ENCODE measurements around the gene ADAM19. TPM values are rescaled to one million over a fixed set of nuclear protein-coding genes. Genes with fewer than 3 reads are reported as not detected.

ADAM19 gene
- total RNA-seq: 8.2 and 12.9 TPM in 2 replicates

DNA sequence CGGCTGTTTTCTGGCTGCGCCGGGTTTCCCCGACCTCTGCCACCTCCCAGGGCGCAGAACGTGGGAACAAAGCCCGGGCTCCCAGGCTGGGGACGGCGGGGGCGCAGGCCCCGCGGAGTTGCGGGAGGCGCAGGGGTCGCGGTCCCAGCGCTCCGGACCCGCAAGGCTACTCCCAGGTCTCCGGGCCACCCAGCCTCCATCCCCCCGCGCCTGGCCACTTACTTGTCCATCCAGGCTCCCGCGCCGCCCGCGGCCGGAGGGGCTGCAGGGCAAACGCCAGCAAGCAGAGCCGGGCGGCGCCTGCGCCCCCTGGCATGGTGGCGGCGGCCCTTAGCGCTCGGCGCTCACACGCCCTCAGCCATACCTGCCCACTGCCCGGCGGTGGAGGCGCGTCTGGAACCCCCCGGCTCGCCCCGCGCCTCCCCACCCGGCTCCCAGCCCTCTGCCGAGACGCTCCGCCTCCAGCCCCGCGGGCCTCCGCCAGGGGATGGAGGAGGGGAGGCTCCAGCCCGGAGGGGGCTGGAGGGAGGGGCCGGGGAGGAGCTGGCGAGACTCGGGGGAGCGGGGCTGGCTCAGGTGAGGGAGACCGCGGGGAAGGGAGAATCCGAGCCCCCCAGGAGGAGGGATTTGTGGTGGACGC, at the start of gene ADAM19:
TSS of gene ADAM19 (minus strand) at position 395 of the 640 bp plus-strand sequence. CDS start at position 316, 79 bp downstream.

GRCh38 chr5:157459715-157460599, 115.6 kb downstream of the ADAM19 start, which contains the start of gene NIPAL4:
NIPAL4 (plus strand) TSS chr5:157460213; CDS start chr5:157460321, 108 bp downstream.

Other genes with a start within 250 kb of the ADAM19 start
- 0.26 TPM in 1 of 2 replicates, not detected in the other for gene NIPAL4, start 115.6 kb downstream of the ADAM19 start, total RNA-seq
- 0.77 TPM in 1 of 2 replicates, not detected in the other for gene SOX30, start 76.7 kb upstream of the ADAM19 start, total RNA-seq
- gene C5orf52, start 95.8 kb upstream of the ADAM19 start, total RNA-seq: not detected in 2 replicates
- 15.9 and 18.1 TPM in 2 replicates for gene THG1L, start 155.6 kb upstream of the ADAM19 start, total RNA-seq
- gene LSM11, start 167.9 kb upstream of the ADAM19 start, total RNA-seq: 2.6 and 4.3 TPM in 2 replicates

All from pericardium fibroblast (primary cell).